ENCODE measurements around the gene TAF5L. TPM values are rescaled to one million over a fixed set of nuclear protein-coding genes. Genes with fewer than 3 reads are reported as not detected.

The TAF5L gene
- total RNA-seq, 1 donor from 2014 or later: 8.5 TPM

DNA sequence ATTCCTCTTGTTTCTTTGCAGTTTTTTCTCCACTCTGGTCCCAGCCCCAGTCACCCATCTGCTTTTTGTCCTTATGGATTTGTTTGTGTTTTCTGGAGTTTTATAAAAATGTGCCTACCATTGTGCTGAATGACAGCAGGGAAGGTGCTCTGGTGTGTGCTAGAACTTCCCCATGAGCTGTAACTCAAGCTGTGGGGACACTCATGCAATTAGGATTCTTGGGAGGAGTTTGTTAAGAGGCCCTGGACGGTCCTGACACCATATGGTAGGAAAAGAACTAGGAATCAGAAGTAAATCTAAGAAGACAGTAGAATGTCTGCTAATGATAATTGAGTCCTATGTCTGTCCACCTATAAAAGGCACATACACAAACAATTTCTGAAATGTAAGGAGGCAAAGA, 27.5 kb upstream of the TAF5L start:
- H3K4me1 Mint-ChIP-seq: no peaks in the 10 kb centered on the region
- Histone ChIP-seq H3K27me3 (no peaks in the 10 kb centered on the region), H3K9ac (no peak overlapping the region), H3K79me2 (ENCODE audit: low read depth) (no peaks in the 10 kb centered on the region), H3K36me3 (no peaks in the 10 kb centered on the region), H3K4me2 (no peak overlapping the region), H3F3A (ENCODE audit: low read depth) (no peaks in the 10 kb centered on the region), H2AFZ (replicated peaks) (no peak overlapping the region), H3K27ac (no peak overlapping the region), H3K9me3 (ENCODE audit: low read depth) (no peaks in the 10 kb centered on the region), H3K4me1 (no peaks in the 10 kb centered on the region), H3K4me3 (no peak overlapping the region), H4K20me1 (ENCODE audit: low read depth) (no peaks in the 10 kb centered on the region)
- no peaks in the 10 kb centered on the region for H3K9me3 Mint-ChIP-seq
- no peak overlapping the region for H3K27ac Mint-ChIP-seq
- H3K4me3 Mint-ChIP-seq: no peak overlapping the region
- peaks cover 20% of the 10 kb centered on the region for H3K36me3 Mint-ChIP-seq
- peaks cover 4% of the 10 kb centered on the region for H3K27me3 Mint-ChIP-seq (ENCODE audit: insufficient read depth, low read depth)
- TF ChIP-seq, protein P1, sequence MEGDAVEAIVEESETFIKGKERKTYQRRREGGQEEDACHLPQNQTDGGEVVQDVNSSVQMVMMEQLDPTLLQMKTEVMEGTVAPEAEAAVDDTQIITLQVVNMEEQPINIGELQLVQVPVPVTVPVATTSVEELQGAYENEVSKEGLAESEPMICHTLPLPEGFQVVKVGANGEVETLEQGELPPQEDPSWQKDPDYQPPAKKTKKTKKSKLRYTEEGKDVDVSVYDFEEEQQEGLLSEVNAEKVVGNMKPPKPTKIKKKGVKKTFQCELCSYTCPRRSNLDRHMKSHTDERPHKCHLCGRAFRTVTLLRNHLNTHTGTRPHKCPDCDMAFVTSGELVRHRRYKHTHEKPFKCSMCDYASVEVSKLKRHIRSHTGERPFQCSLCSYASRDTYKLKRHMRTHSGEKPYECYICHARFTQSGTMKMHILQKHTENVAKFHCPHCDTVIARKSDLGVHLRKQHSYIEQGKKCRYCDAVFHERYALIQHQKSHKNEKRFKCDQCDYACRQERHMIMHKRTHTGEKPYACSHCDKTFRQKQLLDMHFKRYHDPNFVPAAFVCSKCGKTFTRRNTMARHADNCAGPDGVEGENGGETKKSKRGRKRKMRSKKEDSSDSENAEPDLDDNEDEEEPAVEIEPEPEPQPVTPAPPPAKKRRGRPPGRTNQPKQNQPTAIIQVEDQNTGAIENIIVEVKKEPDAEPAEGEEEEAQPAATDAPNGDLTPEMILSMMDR (IDR thresholded peaks at IDR 0.05): no peak
- TF ChIP-seq EZH2 (IDR thresholded peaks at IDR 0.05) (no peak), EZH2phosphoT487 (IDR thresholded peaks at IDR 0.05) (no peak)
- no peak for DNase-seq (ENCODE audit: low spot score)

GRCh38 chr1:229651546-229651945, 25.6 kb upstream of the TAF5L start:
- no peak overlapping the region for H3K4me2 ChIP-seq
- no peaks in the 10 kb centered on the region for H4K20me1 ChIP-seq (ENCODE audit: low read depth)
- no peaks in the 10 kb centered on the region for H3K9me3 ChIP-seq (ENCODE audit: low read depth)
- no peaks in the 10 kb centered on the region for H3K27me3 ChIP-seq
- peaks cover 6% of the 10 kb centered on the region for H3K36me3 ChIP-seq
- H3K9me3 Mint-ChIP-seq: no peaks in the 10 kb centered on the region
- no peak overlapping the region for H3K27ac ChIP-seq
- DNase-seq (ENCODE audit: low spot score): no peak
- H2AFZ ChIP-seq (replicated peaks): no peak overlapping the region
- H3K4me1 Mint-ChIP-seq: no peaks in the 10 kb centered on the region
- peaks cover 4% of the 10 kb centered on the region for H3K27me3 Mint-ChIP-seq (ENCODE audit: insufficient read depth, low read depth)
- TF ChIP-seq, protein P1 (IDR thresholded peaks at IDR 0.05): no peak
- no peak for TF ChIP-seq EZH2phosphoT487 (IDR thresholded peaks at IDR 0.05)
- no peak for TF ChIP-seq EZH2 (IDR thresholded peaks at IDR 0.05)
- H3F3A ChIP-seq (ENCODE audit: low read depth): no peaks in the 10 kb centered on the region
- no peak overlapping the region for H3K4me3 Mint-ChIP-seq
- H3K27ac Mint-ChIP-seq: no peak overlapping the region
- H3K79me2 ChIP-seq (ENCODE audit: low read depth): no peaks in the 10 kb centered on the region
- H3K36me3 Mint-ChIP-seq: peaks cover 22% of the 10 kb centered on the region
- no peak overlapping the region for H3K4me3 ChIP-seq
- H3K9ac ChIP-seq: no peak overlapping the region
- no peaks in the 10 kb centered on the region for H3K4me1 ChIP-seq

DNA sequence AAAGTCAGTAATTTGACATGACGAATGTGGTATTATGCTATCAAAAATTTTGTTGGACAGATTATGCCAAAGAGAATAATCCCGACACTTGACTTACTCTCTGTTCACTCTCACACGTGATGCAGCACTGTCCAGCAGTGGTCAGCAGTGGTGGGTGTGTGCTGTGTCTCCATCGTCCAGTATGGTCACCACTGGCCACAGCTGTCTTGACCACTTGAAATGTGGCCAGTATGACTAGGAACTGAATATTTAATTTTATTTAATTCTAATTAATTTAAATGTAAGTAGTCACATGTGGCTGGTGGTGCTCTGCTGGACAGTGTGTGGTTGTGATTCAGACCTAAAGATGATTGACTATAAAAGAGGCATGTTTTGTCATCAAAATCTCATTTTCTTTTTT, 24.1 kb upstream of the TAF5L start:
- Histone ChIP-seq H3K9ac (no peak overlapping the region), H3K9me3 (ENCODE audit: low read depth) (no peaks in the 10 kb centered on the region), H3K27ac (no peak overlapping the region), H2AFZ (replicated peaks) (no peak overlapping the region), H3K27me3 (no peaks in the 10 kb centered on the region), H3K4me1 (no peaks in the 10 kb centered on the region), H3K79me2 (ENCODE audit: low read depth) (no peaks in the 10 kb centered on the region), H3K4me2 (no peak overlapping the region), H4K20me1 (ENCODE audit: low read depth) (no peaks in the 10 kb centered on the region), H3K36me3 (peaks cover 6% of the 10 kb centered on the region), H3F3A (ENCODE audit: low read depth) (no peaks in the 10 kb centered on the region), H3K4me3 (no peak overlapping the region)
- Mint-ChIP-seq H3K9me3 (no peaks in the 10 kb centered on the region), H3K4me3 (no peak overlapping the region), H3K36me3 (peaks cover 28% of the 10 kb centered on the region), H3K27ac (no peak overlapping the region), H3K27me3 (ENCODE audit: insufficient read depth, low read depth) (peaks cover 4% of the 10 kb centered on the region), H3K4me1 (no peaks in the 10 kb centered on the region)
- TF ChIP-seq EZH2phosphoT487 (IDR thresholded peaks at IDR 0.05) (no peak), EZH2 (IDR thresholded peaks at IDR 0.05) (no peak)
- TF ChIP-seq, protein P1 (IDR thresholded peaks at IDR 0.05): no peak
- no peak for DNase-seq (ENCODE audit: low spot score)
